Nasal cavity respiratory epithelium epithelial cell of viscerocranial mucosa (primary cell): ENCODE measurements around the gene HDHD3. TPM values are rescaled to one million over a fixed set of nuclear protein-coding genes. Genes with fewer than 3 reads are reported as not detected.

Experiments used
- total RNA-seq: library from RNA; depleted of rRNA; stranded (reverse); fragments of >200 nt; gene quantifications from 2 replicates; pipeline ENCODE4 v1.2.3, GENCODE V29; 2014

Gene HDHD3
- 17.1 and 19.4 TPM in 2 replicates for total RNA-seq

GRCh38 chr9:113376634-113377567 is at the start of gene HDHD3:
Gene HDHD3, minus strand, starts transcription at chr9:113376986. Its CDS starts 2,632 bp downstream, at chr9:113374354.

DNA sequence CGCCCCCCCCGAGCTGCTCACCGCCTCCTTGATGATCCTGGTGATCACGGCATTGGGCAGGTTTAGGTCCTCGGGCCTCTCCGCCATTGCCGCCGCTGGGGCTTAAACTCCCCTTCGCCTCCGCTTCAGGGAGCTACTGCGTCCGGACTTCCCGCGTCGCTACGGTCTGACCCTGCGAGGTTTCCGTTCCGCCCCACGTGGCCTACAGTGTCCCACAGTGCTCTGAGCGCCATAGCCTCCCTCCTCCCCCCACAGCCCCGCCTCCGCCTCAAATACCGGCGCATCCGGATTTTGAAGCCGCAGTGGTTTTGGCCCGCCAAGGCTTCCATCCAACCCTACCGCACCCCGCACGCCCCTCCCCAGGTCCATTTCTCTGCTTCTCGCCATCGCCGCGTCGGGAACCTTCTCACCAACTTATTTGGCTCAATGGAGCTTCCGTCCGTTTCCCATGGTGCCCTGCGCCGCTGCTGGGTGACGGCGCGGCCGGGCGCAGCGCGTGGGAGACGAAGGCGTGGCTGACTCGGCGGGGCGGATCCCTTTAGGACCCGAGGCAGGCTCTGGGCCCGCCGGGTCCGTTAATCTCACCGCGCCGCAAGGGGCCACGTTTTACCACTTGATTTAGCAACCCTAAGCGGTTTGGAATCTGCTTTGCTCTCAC is 33.5 kb upstream of the HDHD3 start, which contains the start of the genes C9orf43 and POLE3:
Gene C9orf43, plus strand, starts transcription at position 541 of the 658 bp plus-strand sequence. CDS start 2,747 bp downstream, outside the sequence.
Gene POLE3, minus strand, starts transcription at position 469 of the 658 bp plus-strand sequence. Its CDS starts 382 bp downstream, at position 87.

DNA sequence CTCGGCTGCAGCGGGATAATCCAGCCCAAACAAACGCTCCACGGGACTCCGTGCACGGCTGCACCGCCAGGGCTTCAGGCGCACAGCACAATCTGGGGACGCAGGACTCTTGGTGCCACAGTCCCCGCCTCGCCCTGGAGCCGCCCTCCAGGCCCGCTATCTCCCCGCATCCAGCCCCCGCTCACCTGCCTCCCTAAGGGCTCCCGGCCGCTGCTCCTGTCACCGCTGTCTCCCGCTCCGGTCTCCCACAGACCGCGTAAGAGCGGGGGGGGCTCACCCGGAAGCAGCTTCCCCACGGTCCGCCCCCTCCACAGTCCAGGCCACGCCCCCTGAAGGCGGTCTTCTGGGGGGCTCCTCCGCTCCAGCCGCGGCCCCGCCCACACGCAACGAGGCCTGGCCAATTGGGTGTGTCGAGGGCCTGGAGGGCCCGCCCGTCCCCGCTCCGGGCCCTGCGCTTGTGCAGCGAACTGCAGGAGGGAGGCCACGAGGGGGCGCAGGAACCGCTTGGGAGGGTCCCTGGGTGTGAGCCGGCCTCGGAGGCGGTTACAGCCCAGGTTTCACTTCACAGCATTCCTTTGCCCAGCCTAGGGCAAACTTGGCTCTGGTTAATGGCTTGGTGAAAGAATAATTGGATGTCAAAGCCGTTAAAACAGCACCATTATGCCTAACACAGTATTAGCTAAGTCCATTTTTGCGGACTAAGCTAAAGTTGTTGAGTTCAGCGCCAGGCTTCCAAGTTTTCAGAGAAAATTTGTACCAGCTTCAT is 24.4 kb upstream of the HDHD3 start, which contains the start of gene ALAD:
Gene ALAD, minus strand, starts transcription at position 258 of the 766 bp plus-strand sequence. CDS start 7,725 bp downstream, outside the sequence.

DNA sequence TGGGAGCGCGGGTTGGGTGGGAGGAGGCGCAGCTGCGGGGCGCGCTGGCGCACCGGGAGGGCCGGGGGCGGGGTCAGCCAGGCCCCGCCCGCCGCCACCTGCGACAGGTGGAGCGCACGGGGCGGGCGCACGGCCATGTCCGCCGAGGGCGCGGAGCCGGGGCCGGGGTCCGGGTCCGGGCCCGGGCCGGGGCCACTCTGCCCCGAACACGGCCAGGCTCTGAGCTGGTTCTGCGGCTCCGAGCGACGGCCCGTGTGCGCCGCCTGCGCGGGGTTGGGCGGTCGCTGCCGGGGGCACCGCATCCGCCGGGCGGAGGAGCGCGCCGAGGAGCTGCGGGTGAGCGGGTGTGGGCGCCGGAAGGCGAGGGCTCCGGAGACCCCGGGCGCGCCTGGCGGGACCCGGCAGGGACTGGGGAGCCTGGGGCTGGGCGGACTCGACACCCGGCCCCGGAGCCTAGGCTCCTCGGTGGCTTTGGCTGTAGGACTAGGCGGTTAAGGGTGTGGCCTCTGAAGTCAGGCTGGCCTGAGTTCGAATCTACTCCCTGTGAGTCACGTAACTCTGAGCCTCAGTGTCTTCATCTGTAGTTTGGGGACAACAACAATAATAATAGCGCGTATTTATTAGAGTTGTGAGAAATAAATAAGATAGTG is 27.2 kb downstream of the HDHD3 start, which contains the start of gene BSPRY:
Gene BSPRY, plus strand, starts transcription at position 97 of the 650 bp plus-strand sequence. Its CDS starts 39 bp downstream, at position 136.

DNA sequence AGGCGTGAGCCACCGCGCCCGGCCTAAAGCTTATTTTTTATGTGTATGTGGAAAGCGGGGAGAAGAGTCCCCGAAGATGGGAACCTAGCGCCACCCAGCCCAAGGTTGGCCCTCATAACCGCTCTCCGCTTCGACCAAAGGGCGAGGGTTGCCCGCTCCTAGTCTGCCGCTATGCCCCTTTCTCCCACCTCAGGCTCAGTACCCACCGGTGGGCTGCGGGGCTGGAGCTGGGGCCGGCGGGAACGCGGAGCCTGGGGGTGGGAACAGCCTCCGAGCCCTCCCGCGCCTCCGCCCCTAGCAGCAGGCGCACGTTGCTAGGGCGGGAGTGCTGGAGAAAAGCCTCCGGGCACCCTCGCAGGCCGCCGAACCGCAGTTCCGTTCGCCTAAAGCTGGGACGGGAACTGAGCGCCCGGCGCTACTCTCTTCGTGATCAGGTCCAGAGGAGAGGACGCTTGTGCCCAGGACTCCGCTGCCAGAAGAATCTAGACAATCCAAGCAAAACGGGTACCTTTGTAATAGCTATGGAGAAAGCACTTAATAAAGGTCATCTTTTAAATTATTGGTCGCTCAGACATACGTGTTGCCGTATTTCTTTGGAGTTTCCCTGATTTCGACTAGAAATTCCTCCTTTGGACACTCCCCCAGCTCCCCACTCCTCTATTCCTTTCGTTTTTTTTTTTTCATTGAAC is 36.6 kb downstream of the HDHD3 start, which contains the start of gene WDR31:
Gene WDR31, minus strand, starts transcription at position 265 of the 689 bp plus-strand sequence. CDS start 8,253 bp downstream, outside the sequence.

Other genes with a start within 250 kb of the HDHD3 start
- gene SLC31A2, start 226.0 kb downstream of the HDHD3 start, total RNA-seq = 48.1 and 81.7 TPM in 2 replicates
- 12.3 and 27.1 TPM in 2 replicates for gene FKBP15, start 155.7 kb downstream of the HDHD3 start, total RNA-seq
- gene SLC31A1, start 155.4 kb downstream of the HDHD3 start, total RNA-seq = 42.5 and 44.1 TPM in 2 replicates
- gene CDC26, start 101.4 kb downstream of the HDHD3 start, total RNA-seq = 20.5 and 23.8 TPM in 2 replicates
- gene PRPF4, start 101.3 kb downstream of the HDHD3 start, total RNA-seq = 49.2 and 59.5 TPM in 2 replicates
- gene RNF183, start 73.6 kb downstream of the HDHD3 start, total RNA-seq = 0.50 TPM in 1 of 2 replicates, not detected in the other
- gene WDR31, start 36.7 kb downstream of the HDHD3 start, total RNA-seq = 4.1 and 4.8 TPM in 2 replicates
- gene BSPRY, start 27.4 kb downstream of the HDHD3 start, total RNA-seq = 6.1 and 6.5 TPM in 2 replicates
- 2.4 and 12.2 TPM in 2 replicates for gene ALAD, start 24.3 kb upstream of the HDHD3 start, total RNA-seq
- gene POLE3, start 33.7 kb upstream of the HDHD3 start, total RNA-seq = 51.9 and 56.6 TPM in 2 replicates
- 0.34 and 0.71 TPM in 2 replicates for gene C9orf43, start 33.8 kb upstream of the HDHD3 start, total RNA-seq
- gene RGS3, start 86.7 kb upstream of the HDHD3 start, total RNA-seq = 32.0 and 37.6 TPM in 2 replicates